ENCODE measurements around the gene GHRL. TPM values are rescaled to one million over a fixed set of nuclear protein-coding genes. Genes with fewer than 3 reads are reported as not detected.

GHRL gene
- total RNA-seq, 2 donors from 2014 or later: 0.60 TPM; not detected in 1

- DNase-seq (no peak), ATAC-seq (no peak)
- intact Hi-C loops (cut with DNase I): no loop called here
Observed at GRCh38 chr3:10329495-10330015, 36.8 kb upstream of the GHRL start.

GRCh38 chr3:10328460-10329071 is 35.8 kb upstream of the GHRL start:
- intact Hi-C loops (cut with DNase I): no loop called here
- DNase-seq: no peak
- ATAC-seq: no peak

GRCh38 chr3:10327592-10327991 is 34.8 kb upstream of the GHRL start:
- DNase-seq: no peak
- ATAC-seq: no peak
- intact Hi-C loops (cut with DNase I): no loop called here

- DNase-seq (no peak), ATAC-seq (no peak)
- intact Hi-C loops (cut with DNase I): no loop called here
Observed at GRCh38 chr3:10322352-10322710, 29.6 kb upstream of the GHRL start.

GRCh38 chr3:10321630-10322351 is 29.0 kb upstream of the GHRL start:
- intact Hi-C loops (cut with DNase I): no loop called here
- DNase-seq (no peak), ATAC-seq (peak in 1 of 2 donors; percentile 1)

- intact Hi-C loops (cut with DNase I): no loop called here
- ATAC-seq (peak in 1 of 2 donors; percentile 3), DNase-seq (no peak)
Observed at GRCh38 chr3:10320320-10320677, 27.6 kb upstream of the GHRL start.

GRCh38 chr3:10319804-10320203 is 27.1 kb upstream of the GHRL start:
- intact Hi-C loops (cut with DNase I): no loop called here
- DNase-seq (no peak), ATAC-seq (no peak)

- ATAC-seq (no peak), DNase-seq (no peak)
- intact Hi-C loops (cut with DNase I): no loop called here
Observed at GRCh38 chr3:10319251-10319650, 26.5 kb upstream of the GHRL start.

GRCh38 chr3:10317961-10318350 is 25.2 kb upstream of the GHRL start:
- no peak for ATAC-seq
- intact Hi-C loops (cut with DNase I): no loop called here
- no peak for DNase-seq

- ATAC-seq (no peak), DNase-seq (no peak)
- intact Hi-C loops (cut with DNase I): no loop called here
Observed at GRCh38 chr3:10317311-10317960, 24.7 kb upstream of the GHRL start.

- DNase-seq (no peak), ATAC-seq (no peak)
- intact Hi-C loops (cut with DNase I): no loop called here
Observed at GRCh38 chr3:10315771-10316344, 23.1 kb upstream of the GHRL start.

- DNase-seq (no peak), ATAC-seq (no peak)
Observed at GRCh38 chr3:10315101-10315500, 22.4 kb upstream of the GHRL start.

GRCh38 chr3:10312861-10313260 is 20.1 kb upstream of the GHRL start:
- ATAC-seq: no peak
- intact Hi-C loops (cut with DNase I): no loop called here

More at GRCh38 chr3:10315101-10315500, 22.4 kb upstream of the GHRL start:
- intact Hi-C loops (cut with DNase I): no loop called here

GRCh38 chr3:10312391-10312790 is 19.6 kb upstream of the GHRL start:
- no peak for ATAC-seq
- no peak for DNase-seq
- intact Hi-C loops (cut with DNase I): no loop called here

More at GRCh38 chr3:10312861-10313260, 20.1 kb upstream of the GHRL start:
- no peak for DNase-seq

GRCh38 chr3:10311710-10312109 is 19.0 kb upstream of the GHRL start:
- peak in 1 of 2 donors; percentile 10 for ATAC-seq
- no peak for DNase-seq
- intact Hi-C loops (cut with DNase I): no loop called here

- no peak for ATAC-seq
- intact Hi-C loops (cut with DNase I): no loop called here
- DNase-seq: no peak
Observed at GRCh38 chr3:10310578-10310977, 17.8 kb upstream of the GHRL start.

GRCh38 chr3:10309736-10310135 is 17.0 kb upstream of the GHRL start:
- intact Hi-C loops (cut with DNase I): no loop called here
- no peak for ATAC-seq

GRCh38 chr3:10308678-10309077 is 15.9 kb upstream of the GHRL start:
- intact Hi-C loops (cut with DNase I): no loop called here
- DNase-seq (no peak), ATAC-seq (no peak)

More at GRCh38 chr3:10309736-10310135, 17.0 kb upstream of the GHRL start:
- no peak for DNase-seq

GRCh38 chr3:10306156-10306555 is 13.4 kb upstream of the GHRL start:
- no peak for DNase-seq
- intact Hi-C loops (cut with DNase I): no loop called here
- ATAC-seq: no peak

GRCh38 chr3:10305331-10305902 is 12.7 kb upstream of the GHRL start:
- DNase-seq (no peak), ATAC-seq (no peak)
- intact Hi-C loops (cut with DNase I): no loop called here

Data from left cardiac atrium (tissue), 4 donors.